T-cell (primary cell): ENCODE data around the gene RRP8. TPM values are rescaled to one million over a fixed set of nuclear protein-coding genes. Genes with fewer than 3 reads are reported as not detected.

Source experiments
- ATAC-seq, 4 experiments: fragments of 200-7000 bp in 3 of 4; fragments of 150-1000 bp in 1 of 4; cut with Tn5 transposase; replicated peaks in 1 of 4; 1 replicate in 3 of 4; 2 replicates in 1 of 4; pipeline ENCODE4 v1.10.0; 2021; ENCODE audit warnings: moderate library complexity in 3 of 4, mild to moderate bottlenecking in 2 of 4, moderate number of reproducible peaks in 1 of 4
- CTCF ChIA-PET, 2 donors: fragments of 300-600 bp; sonication (Branson Sonifier 250); formaldehyde crosslinking; loops; one replicate each; lab custom pipeline; 2022; ENCODE audit warnings: antibody characterized with exemption in 2 of 2; lab: Charles Lee
- POLR2A ChIA-PET, 2 donors: fragments of 300-600 bp; sonication (Branson Sonifier 250); formaldehyde crosslinking; loops; one replicate each; lab custom pipeline; 2022; ENCODE audit warnings: antibody characterized with exemption in 2 of 2; lab: Charles Lee
- DNase-seq, 35 experiments: peaks; one replicate each; pipeline versions ENCODE4 v3.0.0 to v3.0.0-alpha.2; 2013 to 2023
- H3K27ac ChIP-seq: one replicate; pipeline ENCODE4 v1.5.1; 2013; ENCODE audit warnings: low read length
- H3K27me3 ChIP-seq, 2 experiments: replicated peaks in 1 of 2; 1 replicate in 1 of 2; 2 replicates in 1 of 2; pipeline versions ENCODE4 v1.6.1 to v1.7.0; 2013; ENCODE audit warnings: low read length in 1 of 2, mixed read lengths in 1 of 2; ENCODE audit not compliant: control insufficient read depth in 2 of 2, insufficient read depth in 2 of 2; ENCODE audit errors: extremely low read depth in 1 of 2
- H3K36me3 ChIP-seq, 2 donors: 1 replicate in 1 of 2; 2 replicates in 1 of 2; pipeline versions ENCODE4 v1.6.1 to v1.7.0; 2013; ENCODE audit warnings: low read length in 1 of 2; ENCODE audit not compliant: control insufficient read depth in 2 of 2, insufficient read depth in 1 of 2; ENCODE audit errors: extremely low read depth in 1 of 2
- H3K4me1 ChIP-seq, 2 experiments: 1 replicate in 1 of 2; 2 replicates in 1 of 2; pipeline versions ENCODE4 v1.6.1 to v1.7.0; 2013; ENCODE audit warnings: low read length in 2 of 2, mixed read lengths in 1 of 2; ENCODE audit not compliant: insufficient read depth in 2 of 2, control insufficient read depth in 1 of 2; ENCODE audit errors: extremely low read depth in 1 of 2
- H3K4me3 ChIP-seq, 2 donors: 1 replicate in 1 of 2; 2 replicates in 1 of 2; pipeline versions ENCODE4 v1.5.1 to v1.7.0; 2013; ENCODE audit warnings: mild to moderate bottlenecking in 2 of 2, low read length in 1 of 2, moderate library complexity in 1 of 2; ENCODE audit not compliant: control insufficient read depth in 1 of 2; ENCODE audit errors: extremely low read depth in 1 of 2
- H3K9me3 ChIP-seq: 2 replicates; pipeline ENCODE4 v1.7.0; 2013
- H3K27ac Mint-ChIP-seq, 2 donors: one replicate each; pipeline ENCODE4 v1.8.0; 2020 to 2021; ENCODE audit warnings: mild to moderate bottlenecking in 2 of 2, mixed read lengths in 2 of 2
- H3K27me3 Mint-ChIP-seq, 2 donors: one replicate each; pipeline ENCODE4 v1.8.0; 2021 to 2022; ENCODE audit warnings: mixed read lengths in 2 of 2
- H3K36me3 Mint-ChIP-seq: one replicate; pipeline ENCODE4 v1.8.0; 2021; ENCODE audit warnings: mixed read lengths
- H3K4me1 Mint-ChIP-seq, 3 donors: one replicate each; pipeline ENCODE4 v1.8.0; 2020 to 2022; ENCODE audit warnings: mixed read lengths in 3 of 3, mild to moderate bottlenecking in 1 of 3
- H3K4me3 Mint-ChIP-seq, 3 donors: one replicate each; pipeline ENCODE4 v1.8.0; 2020 to 2022; ENCODE audit warnings: mild to moderate bottlenecking in 3 of 3, mixed read lengths in 3 of 3, moderate library complexity in 3 of 3
- H3K9me3 Mint-ChIP-seq, 3 donors: one replicate each; pipeline ENCODE4 v1.8.0; 2020 to 2022; ENCODE audit warnings: mixed read lengths in 3 of 3
- WGBS: methylation state at CpG from one replicate; pipeline ENCODE4 v1.1.5; 2013; ENCODE audit warnings: missing lambda C conversion rate; ENCODE audit not compliant: insufficient coverage; 5-methylcytosine and 5-hydroxymethylcytosine counted together
- total RNA-seq, 35 experiments: library from RNA in 6 of 35; stranded (reverse) in 6 of 35; fragments of 120-200 nt in 1 of 35; gene quantifications; one replicate each; pipeline versions ENCODE4 v1.2.1 to v1.2.4 and lab custom pipeline; 2013 to 2026

Gene RRP8
- total RNA-seq, 5 donors from 2014 or later (not counting 1 experiment from before 2014, with no cell fraction given): 24.5 to 35.5 (median 32.2) TPM

DNA sequence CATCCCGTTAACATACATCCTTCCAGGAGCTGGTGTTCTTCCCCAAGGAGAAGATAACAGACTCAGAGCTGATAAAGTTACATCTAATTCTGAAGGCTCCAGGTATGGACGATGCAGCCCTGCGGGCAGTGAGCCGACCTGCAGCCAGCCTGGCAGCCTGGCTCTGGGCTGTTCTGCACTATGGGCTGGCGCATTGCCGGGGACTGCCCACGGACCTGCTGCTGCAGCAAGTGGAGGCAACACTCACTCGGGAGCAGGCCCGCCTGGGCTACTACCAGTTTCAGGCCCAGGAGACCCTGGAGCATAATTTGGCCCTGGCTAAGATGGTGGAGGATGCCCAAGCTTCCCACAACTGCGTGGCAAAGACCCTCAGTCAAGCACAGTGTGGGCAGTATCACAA is 39.7 kb downstream of the RRP8 start:
- no peak overlapping the region for H3K4me3 Mint-ChIP-seq
- DNase-seq (no peak), ATAC-seq (no peak)
- Histone ChIP-seq H3K4me3 (no peak overlapping the region), H3K36me3 (peaks cover 0 to 9% of the 10 kb centered on the region in 2 donors), H3K4me1 (no peaks in the 10 kb centered on the region), H3K9me3 (no peaks in the 10 kb centered on the region), H3K27me3 (no peaks in the 10 kb centered on the region), H3K27ac (no peak overlapping the region)
- WGBS: 98% methylated on average over 10 of the region's 10 CpGs
- ChIA-PET POLR2A (no interaction called here), CTCF (no interaction called here)
- H3K27ac Mint-ChIP-seq: no peak overlapping the region
- no peaks in the 10 kb centered on the region for H3K27me3 Mint-ChIP-seq
- H3K9me3 Mint-ChIP-seq: no peaks in the 10 kb centered on the region
- H3K4me1 Mint-ChIP-seq: peaks cover 0 to 12% (median 0%) of the 10 kb centered on the region in 3 donors
- H3K36me3 Mint-ChIP-seq: peaks cover 39% of the 10 kb centered on the region

DNA sequence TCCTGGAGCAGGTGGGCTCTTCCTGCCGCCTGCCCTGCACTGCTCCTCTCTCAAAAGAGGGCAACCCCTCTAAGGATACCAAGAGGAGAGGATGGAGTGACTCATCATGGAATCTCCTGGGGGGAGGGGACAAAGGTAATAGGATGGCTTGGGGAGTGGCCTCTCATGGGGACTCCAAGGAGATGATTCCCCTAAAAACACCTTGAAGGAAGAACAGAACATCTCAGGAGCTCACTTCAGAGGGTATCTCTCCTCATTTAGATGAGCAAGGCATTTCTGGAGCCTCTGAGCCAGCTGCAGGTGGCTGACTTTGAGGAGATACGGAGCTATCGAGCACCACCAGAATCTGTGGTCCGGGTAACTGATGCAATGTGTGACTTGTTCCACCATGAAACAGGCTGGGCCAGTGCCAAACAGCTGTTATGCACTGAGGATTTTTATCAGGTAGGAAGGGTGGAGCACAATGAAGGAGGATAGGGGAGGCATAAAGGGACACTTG is 40.2 kb downstream of the RRP8 start:
- H3K9me3 Mint-ChIP-seq: no peaks in the 10 kb centered on the region
- no peak overlapping the region for H3K4me3 Mint-ChIP-seq
- Histone ChIP-seq H3K27ac (no peak overlapping the region), H3K9me3 (no peaks in the 10 kb centered on the region), H3K4me3 (no peak overlapping the region), H3K36me3 (peaks cover 0 to 8% of the 10 kb centered on the region in 2 donors), H3K4me1 (no peaks in the 10 kb centered on the region), H3K27me3 (no peaks in the 10 kb centered on the region)
- WGBS: 95% methylated on average over 3 of the region's 4 CpGs
- CTCF ChIA-PET: no interaction called here
- H3K27ac Mint-ChIP-seq: no peak overlapping the region
- DNase-seq (no peak), ATAC-seq (no peak)
- H3K36me3 Mint-ChIP-seq: peaks cover 39% of the 10 kb centered on the region
- no peaks in the 10 kb centered on the region for H3K27me3 Mint-ChIP-seq
- POLR2A ChIA-PET: no interaction called here
- H3K4me1 Mint-ChIP-seq: peaks cover 0 to 12% (median 0%) of the 10 kb centered on the region in 3 donors

DNA sequence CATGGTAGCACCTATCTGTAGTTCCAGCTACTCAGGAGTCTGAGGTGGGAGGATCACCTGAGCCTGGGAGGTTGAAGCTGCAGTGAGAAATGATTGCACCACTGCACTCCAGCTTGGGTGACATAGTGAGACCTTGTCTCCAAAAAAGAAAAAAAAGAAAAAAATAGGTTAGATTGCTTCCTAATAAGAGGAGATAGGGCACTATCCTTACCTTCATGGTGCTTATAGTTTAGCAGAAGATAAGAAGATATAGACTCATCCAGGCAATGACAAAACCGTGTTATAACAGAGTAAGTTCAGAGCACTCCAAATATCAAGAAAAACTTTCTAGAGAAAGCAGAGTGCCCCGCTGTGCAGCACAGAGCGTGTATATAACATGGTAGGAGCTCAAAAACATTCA is 42.1 kb downstream of the RRP8 start:
- Mint-ChIP-seq H3K36me3 (peaks cover 45% of the 10 kb centered on the region), H3K9me3 (no peaks in the 10 kb centered on the region), H3K4me3 (no peak overlapping the region), H3K27me3 (no peaks in the 10 kb centered on the region), H3K27ac (no peak overlapping the region), H3K4me1 (peaks cover 0 to 12% (median 0%) of the 10 kb centered on the region in 3 donors)
- Histone ChIP-seq H3K27me3 (no peaks in the 10 kb centered on the region), H3K36me3 (peaks cover 0 to 8% of the 10 kb centered on the region in 2 donors), H3K4me1 (no peaks in the 10 kb centered on the region), H3K4me3 (no peak overlapping the region), H3K27ac (no peak overlapping the region), H3K9me3 (no peaks in the 10 kb centered on the region)
- WGBS: no CpG with 5 or more reads among the region's 3 CpGs
- DNase-seq (no peak), ATAC-seq (no peak)
- ChIA-PET POLR2A (interaction anchor here in 1 of 2 donors (0.6 kb wide), 1 partner anchor 13 kb away, joined by 4 read pairs; no protein-coding TSS in a partner anchor), CTCF (interaction anchor here in 1 of 2 donors (0.5 to 0.9 kb wide), 2 partner anchors 9 to 134 kb away, joined by 3 to 4 read pairs; no protein-coding TSS in a partner anchor)

DNA sequence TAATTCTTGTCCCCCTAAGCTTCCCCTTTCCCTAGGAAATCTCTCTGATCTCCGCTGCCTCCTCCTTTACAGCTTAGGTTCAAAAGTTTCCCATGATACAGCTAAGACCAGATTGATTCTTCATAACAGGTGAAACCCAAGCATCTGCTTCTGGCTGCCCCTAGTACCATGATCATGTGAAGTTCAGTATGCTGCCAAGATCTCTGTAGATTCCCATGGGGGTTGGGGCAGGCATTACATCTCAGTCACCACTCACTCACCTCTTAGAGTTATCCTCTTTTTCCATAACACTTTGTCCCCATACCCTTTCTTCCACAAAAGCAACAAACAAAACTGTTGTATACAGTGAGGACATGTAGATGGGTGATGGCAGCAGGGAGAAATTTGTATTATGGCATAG is 44.0 kb downstream of the RRP8 start:
- Mint-ChIP-seq H3K4me1 (peaks cover 0 to 12% (median 0%) of the 10 kb centered on the region in 3 donors), H3K9me3 (no peaks in the 10 kb centered on the region), H3K27ac (no peak overlapping the region), H3K36me3 (peaks cover 39% of the 10 kb centered on the region), H3K27me3 (no peaks in the 10 kb centered on the region), H3K4me3 (no peak overlapping the region)
- no peaks in the 10 kb centered on the region for H3K4me1 ChIP-seq
- H3K27me3 ChIP-seq: no peaks in the 10 kb centered on the region
- 100% methylated on average over 1 of the region's 1 CpG for WGBS
- ATAC-seq (no peak), DNase-seq (no peak)
- no peaks in the 10 kb centered on the region for H3K9me3 ChIP-seq
- POLR2A ChIA-PET: interaction anchor here in 1 of 2 donors (0.5 kb wide), 1 partner anchor 1697 kb away, joined by 4 read pairs; no protein-coding TSS in a partner anchor
- H3K4me3 ChIP-seq: no peak overlapping the region
- no peak overlapping the region for H3K27ac ChIP-seq
- CTCF ChIA-PET: interaction anchor here in 1 of 2 donors (1.1 kb wide), 1 partner anchor 147 kb away, joined by 3 read pairs; no protein-coding TSS in a partner anchor
- H3K36me3 ChIP-seq: peaks cover 0 to 7% of the 10 kb centered on the region in 2 donors

DNA sequence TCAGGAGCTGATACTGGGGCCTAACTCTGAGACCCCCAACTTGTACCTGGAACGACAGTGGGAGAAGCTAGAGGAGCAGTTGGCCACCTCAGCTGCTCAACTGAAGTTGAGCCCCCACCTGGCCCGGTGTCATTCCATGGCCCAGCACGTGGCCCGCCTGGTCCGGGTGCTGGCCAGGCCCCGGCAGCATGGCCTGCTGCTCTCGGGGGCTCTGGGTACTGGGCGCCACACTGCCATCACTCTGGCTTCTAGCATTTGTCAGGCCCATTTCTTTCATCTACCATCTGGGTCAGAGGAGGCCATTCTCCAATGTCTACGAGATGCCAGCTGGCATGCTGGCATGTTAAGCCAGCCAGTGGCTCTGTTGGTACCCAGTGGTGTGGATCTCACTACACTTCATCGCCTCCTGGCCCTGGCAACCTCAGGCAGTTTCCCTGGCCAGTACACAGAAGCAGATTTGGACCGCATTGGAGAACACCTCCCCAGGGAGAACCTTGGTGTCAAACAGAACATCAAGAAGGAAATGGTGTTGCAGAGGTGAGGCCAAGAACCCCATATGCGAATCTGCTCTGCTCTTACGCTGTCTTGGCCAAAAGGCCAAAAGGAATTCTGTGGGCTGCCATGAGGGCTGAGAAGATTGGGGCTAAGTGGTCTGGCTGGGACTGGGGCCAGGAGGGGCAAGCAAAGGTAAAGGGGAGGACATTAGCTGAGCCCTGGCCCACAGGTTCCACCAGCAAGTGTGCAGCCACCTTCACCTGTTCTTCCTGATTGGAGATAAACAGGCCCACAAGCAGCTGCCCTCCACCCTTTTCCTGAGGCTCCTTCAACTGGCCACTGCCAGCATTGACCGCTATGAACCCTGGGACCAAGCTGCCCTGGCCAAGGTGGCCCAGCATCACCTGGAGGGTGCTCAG is 45.4 kb downstream of the RRP8 start:
- H3K4me1 ChIP-seq: no peaks in the 10 kb centered on the region
- DNase-seq: no peak
- ChIA-PET CTCF (no interaction called here), POLR2A (no interaction called here)
- H3K9me3 Mint-ChIP-seq: no peaks in the 10 kb centered on the region
- H3K4me3 ChIP-seq: no peak overlapping the region
- H3K27ac ChIP-seq: no peak overlapping the region
- H3K4me1 Mint-ChIP-seq: peaks cover 0 to 12% (median 0%) of the 10 kb centered on the region in 3 donors
- H3K36me3 Mint-ChIP-seq: peaks cover 35% of the 10 kb centered on the region
- no peak overlapping the region for H3K27ac Mint-ChIP-seq
- no peaks in the 10 kb centered on the region for H3K27me3 ChIP-seq
- H3K36me3 ChIP-seq: no peaks in the 10 kb centered on the region
- WGBS: 98% methylated on average over 13 of the region's 14 CpGs
- H3K4me3 Mint-ChIP-seq: no peak overlapping the region
- no peaks in the 10 kb centered on the region for H3K27me3 Mint-ChIP-seq
- ATAC-seq: no peak
- no peaks in the 10 kb centered on the region for H3K9me3 ChIP-seq

DNA sequence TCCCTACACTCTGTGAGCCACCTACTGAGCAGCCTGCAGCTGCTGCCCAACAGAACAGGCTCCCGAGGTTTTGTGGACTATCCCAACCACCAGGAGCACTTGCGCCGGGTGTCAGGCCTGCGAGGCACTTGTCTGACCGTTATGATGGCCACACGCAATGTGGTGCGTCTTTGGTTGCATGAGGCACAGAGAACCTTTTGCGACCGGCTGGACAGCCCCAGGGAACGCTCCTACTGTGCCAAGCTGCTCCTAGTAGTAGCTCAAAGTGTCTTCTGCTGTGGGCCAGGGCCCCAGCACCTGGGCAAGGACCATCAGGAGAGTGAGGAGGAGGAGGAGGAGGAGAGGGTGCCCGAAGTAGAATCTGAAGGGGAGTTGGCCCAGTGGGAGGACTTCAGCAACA is 46.4 kb downstream of the RRP8 start:
- Mint-ChIP-seq H3K9me3 (no peaks in the 10 kb centered on the region), H3K27ac (no peak overlapping the region), H3K36me3 (peaks cover 32% of the 10 kb centered on the region), H3K27me3 (no peaks in the 10 kb centered on the region), H3K4me3 (no peak overlapping the region), H3K4me1 (peaks cover 0 to 7% (median 0%) of the 10 kb centered on the region in 3 donors)
- WGBS: 93% methylated on average over 10 of the region's 11 CpGs
- Histone ChIP-seq H3K4me3 (no peak overlapping the region), H3K27ac (no peak overlapping the region), H3K27me3 (no peaks in the 10 kb centered on the region), H3K4me1 (no peaks in the 10 kb centered on the region), H3K36me3 (no peaks in the 10 kb centered on the region), H3K9me3 (no peaks in the 10 kb centered on the region)
- no peak for DNase-seq
- no peak for ATAC-seq
- CTCF ChIA-PET: no interaction called here
- POLR2A ChIA-PET: no interaction called here
